SKM-1 treated with dmso at 0.1 percent for 144 hours (cell line): ENCODE measurements around the gene MCL1.
"Not testable (repeated sequence)": the region's sequence is repeated elsewhere in the genome, so short reads cannot be mapped to it uniquely, and the experiment has no call there.

ENCODE experiments used
- DNase-seq: peaks from one replicate; lab custom pipeline; 2025; ENCODE audit not compliant: unreplicated experiment; lab: John Stamatoyannopoulos, UW

MCL1 gene

DNA sequence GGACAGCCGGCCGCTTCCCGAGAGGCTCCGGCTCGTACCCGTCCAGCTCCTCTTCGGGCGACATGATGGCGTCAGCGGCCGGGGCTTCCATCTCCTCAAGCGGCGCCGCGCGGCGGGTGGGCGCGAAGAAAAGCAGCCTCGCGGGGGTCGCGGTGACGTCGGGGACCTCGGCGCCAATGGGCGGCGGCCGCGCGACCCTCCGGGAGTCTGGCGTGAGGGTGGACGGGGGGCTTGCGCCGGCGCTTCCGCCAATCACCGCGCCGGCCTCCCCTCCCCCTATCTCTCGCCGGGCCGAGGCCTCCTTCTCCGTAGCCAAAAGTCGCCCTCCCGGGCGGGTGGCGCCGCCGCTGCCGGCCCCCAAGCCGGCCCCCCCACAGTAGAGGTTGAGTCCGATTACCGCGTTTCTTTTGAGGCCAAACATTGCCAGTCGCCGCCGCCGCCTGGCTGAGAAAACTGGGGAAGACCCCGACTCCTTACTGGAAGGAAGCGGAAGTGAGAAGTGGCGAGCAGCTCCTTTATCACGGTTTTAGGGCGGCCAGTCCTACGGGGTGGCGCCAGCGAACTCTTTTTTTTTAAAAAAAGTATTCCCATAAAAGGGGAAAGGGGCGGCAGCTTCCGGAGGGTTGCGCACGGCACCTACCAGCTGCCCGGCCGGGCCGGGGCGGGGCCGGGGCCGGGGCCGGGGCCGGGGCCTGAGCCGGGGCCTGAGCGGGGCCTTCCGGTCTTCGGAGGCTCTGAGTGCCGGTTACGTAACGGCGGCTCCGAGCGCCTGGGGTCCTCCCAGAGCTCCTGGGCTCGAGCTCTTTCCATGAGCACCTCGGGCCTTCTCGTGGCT, at the start of gene MCL1:
MCL1 (minus strand) TSS at position 501 of the 835 bp plus-strand sequence; CDS start at position 421, 80 bp downstream.
- peak; percentile 98 for DNase-seq

DNA sequence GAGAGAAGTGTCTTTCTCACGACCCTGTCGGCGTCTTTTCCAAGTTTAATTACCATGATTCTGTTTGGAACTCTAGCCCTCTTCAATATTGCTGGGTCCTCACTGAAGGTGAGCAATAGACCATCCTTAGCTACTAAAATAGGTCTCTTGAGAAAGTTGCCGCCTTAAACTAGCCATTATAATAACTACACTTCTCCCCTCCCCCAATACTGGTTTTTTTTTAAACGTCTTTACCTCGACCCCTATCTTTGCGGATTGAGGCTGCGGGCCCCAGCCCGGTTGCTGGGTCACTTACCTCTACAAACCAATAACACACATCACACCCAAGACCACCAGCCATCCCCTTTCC, 49.3 kb upstream of the MCL1 start:
- no peak for DNase-seq

DNA sequence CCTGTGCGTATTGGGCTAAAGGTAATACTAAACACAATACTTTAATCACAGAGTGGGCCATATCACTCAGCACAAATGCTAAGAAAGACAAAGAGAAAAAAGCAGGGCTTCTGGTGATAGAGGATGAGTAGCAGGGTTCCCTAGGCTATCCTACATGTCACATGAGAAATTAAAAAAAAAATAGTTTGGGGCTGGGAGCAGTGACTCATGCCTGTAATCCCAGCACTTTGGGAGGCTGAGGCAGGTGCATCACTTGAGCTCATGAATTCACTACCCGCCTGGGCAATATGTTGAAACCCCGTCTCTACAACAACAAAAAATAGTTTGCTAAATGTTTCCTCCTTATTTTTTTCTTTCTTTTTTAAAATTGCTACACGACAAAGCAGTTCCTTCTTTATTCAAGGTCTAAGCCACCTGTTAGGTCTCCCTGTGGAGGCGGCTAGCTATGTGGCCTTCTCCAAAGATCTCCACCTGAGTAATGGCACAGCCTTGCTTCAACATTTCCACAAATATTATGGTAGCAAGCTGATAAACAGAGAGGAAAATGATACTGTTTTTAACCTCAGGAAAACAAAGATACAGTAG, 48.5 kb upstream of the MCL1 start:
- DNase-seq = no peak

GRCh38 chr1:150626150-150626549, 46.7 kb upstream of the MCL1 start:
- DNase-seq = no peak

GRCh38 chr1:150624546-150624945, 45.1 kb upstream of the MCL1 start:
- not testable (repeated sequence) for DNase-seq

DNA sequence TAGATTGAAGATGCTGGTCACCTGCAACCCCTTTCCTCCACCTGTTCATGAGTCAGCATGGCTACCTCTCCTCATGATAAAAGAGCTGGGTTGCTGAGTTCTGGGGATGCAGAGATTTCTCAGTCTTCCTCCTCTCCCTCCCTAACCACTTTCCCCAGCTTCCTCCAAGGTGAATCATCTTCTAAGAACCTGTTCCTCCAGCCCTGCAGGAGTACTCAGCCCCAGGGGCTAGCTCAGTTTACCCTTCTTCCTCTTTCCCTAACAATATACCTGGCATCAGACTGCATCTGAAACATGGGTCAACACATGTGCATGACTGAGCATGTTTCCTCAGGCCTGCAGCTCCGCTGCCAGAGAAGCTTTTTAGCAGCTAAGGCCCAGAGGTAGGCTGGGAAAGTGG, 44.7 kb upstream of the MCL1 start:
- not testable (repeated sequence) for DNase-seq

GRCh38 chr1:150622303-150622975, 43.0 kb upstream of the MCL1 start:
- no peak for DNase-seq

DNA sequence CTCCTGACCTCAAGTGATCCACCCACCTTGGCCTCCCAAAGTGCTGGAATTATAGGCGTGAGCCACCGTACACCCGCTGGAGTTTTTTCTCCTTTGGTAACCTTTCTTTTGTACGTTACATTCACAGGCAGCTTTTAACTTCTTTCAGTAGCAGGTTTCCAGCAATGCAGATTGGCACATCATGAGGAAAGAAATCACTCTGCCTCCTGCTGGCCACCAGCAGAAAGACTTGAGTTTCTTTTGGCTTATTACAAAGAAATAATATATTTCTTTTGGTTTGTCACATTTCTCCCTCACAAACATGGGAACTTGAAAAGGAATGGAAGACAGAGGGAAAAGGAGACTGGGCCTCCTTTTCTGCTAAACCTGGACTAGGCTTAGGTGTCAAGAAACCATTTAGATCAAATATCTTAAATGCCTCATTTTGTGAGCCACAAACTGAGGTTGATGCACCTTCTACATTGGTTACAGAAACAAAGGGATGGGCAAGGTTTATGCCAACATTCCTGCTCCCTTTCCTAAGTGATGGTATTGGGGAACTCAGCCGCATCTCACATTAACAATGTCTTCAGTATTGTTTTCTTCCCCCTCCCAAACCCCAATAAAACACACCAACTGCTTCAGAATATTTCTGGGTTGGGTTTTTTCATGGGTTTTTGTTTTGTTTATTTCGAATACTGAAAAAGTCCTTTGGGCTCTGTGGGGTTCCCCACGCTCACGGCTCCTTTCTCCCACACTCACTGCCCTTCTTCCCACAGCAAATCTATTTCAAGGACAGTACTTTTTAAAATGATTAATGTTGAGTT, 42.3 kb upstream of the MCL1 start:
- peak; percentile 66 for DNase-seq

GRCh38 chr1:150620919-150621318, 41.5 kb upstream of the MCL1 start:
- DNase-seq = no peak

GRCh38 chr1:150619576-150620509, 40.4 kb upstream of the MCL1 start:
- no peak for DNase-seq

GRCh38 chr1:150615346-150616201, 36.2 kb upstream of the MCL1 start:
- DNase-seq = no peak

DNA sequence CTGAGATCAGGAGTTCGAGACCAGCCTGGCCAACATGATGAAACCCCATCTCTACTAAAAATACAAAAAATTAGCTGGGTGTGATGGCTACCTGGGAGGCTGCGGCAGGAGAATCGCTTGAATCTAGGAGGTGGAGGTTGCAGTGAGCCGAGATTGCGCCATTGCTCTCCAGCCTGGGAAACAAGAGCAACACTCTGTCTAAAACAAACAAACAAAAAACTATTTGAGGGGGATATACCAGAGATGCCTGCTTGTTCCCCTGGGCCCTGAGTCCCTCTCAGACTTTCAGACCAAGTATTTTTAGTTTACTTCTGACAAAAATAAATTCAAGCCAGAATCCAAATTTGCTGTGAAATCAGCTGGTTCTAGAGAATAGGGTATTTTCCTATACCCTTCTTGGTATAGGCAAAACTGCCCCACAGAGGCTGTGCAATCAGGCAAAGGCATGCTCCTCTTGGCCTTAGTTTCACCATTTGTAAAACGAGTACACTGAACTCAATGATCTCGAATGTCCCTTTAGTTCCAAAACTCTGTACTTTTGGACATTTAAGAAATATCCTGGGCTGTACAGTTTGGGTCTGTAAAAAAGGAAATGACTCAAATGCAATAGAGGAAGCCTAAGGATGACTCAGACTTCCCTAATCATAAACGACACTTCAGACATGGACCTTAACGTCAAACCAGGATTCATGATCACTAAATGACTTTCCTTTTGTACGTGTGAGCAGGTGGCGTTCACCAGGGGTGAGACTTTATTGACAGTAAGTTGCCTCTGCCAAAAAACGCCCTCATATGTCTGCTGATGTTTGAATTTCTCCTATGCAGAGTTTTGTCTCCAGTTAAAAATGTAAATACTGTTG, 33.9 kb upstream of the MCL1 start:
- DNase-seq = peak; percentile 99

- no peak for DNase-seq
Measured at GRCh38 chr1:150612014-150612345, 32.6 kb upstream of the MCL1 start.

DNA sequence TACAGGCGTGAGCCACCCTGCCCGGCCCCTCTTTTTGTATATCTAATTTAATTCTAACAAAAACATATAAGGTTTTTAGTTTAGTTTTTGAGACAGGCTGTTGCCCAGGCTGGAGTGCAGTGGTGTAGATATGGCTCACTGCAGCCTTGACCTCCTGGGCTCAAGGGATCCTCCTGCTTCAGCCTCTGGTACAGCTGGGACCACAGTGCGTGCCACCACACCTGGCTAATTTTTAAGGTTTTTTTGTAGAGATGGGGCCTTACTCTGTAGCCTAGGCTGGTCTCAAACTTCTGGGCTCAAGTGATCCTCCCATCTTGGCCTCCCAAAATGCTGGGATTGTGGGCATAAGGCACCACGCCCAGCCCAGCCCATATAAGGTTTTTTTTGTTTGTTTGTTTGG, 31.2 kb upstream of the MCL1 start:
- DNase-seq = no peak

GRCh38 chr1:150609732-150610131, 30.3 kb upstream of the MCL1 start:
- DNase-seq = no peak

- DNase-seq = no peak
Measured at GRCh38 chr1:150606463-150607142, 27.2 kb upstream of the MCL1 start.

DNA sequence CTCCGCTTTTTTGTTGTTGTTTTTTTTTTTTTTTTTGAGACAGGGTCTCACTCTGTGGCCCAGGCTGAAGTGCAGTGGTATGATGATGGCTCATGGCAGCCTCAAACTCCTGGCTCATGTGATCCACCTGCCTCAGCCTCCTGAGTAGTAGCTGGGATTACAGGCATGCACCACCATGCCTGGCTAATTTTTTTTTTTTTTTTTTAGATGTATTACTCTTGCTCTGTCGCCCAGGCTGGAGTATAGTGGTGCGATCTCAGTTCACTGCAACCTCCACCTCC, 26.0 kb upstream of the MCL1 start:
- not testable (repeated sequence) for DNase-seq

DNA sequence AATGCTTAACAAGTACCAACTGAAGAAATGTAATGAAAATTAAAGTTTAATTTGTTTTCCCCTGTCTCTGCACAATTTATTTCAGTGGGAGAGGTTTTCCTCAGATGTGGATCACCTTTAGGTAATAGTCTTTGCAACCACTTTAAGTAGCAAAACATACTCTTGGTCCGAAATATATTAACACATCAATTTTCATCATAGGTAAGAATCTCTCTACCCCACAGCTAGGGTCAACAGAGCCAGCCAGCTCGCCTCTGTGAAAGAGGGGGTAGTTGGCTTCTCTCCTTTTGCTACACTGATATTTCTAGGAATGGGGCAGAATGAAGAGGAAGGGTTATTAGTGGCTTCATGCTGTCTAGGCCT, 24.8 kb upstream of the MCL1 start:
- no peak for DNase-seq
